Brain pericyte (primary cell): Measurements from ENCODE around the gene STIM2.
A peak's percentile ranks its signal among the peaks of the same experiment; 100 is the strongest.
"Not testable (repeated sequence)": the region's sequence is repeated elsewhere in the genome, so short reads cannot be mapped to it uniquely, and the experiment has no call there.

Experiments used
- DNase-seq: peaks from one replicate; pipeline ENCODE4 v3.0.0-alpha.2; 2012; ENCODE audit warnings: low read depth, low spot score

Gene STIM2

DNA sequence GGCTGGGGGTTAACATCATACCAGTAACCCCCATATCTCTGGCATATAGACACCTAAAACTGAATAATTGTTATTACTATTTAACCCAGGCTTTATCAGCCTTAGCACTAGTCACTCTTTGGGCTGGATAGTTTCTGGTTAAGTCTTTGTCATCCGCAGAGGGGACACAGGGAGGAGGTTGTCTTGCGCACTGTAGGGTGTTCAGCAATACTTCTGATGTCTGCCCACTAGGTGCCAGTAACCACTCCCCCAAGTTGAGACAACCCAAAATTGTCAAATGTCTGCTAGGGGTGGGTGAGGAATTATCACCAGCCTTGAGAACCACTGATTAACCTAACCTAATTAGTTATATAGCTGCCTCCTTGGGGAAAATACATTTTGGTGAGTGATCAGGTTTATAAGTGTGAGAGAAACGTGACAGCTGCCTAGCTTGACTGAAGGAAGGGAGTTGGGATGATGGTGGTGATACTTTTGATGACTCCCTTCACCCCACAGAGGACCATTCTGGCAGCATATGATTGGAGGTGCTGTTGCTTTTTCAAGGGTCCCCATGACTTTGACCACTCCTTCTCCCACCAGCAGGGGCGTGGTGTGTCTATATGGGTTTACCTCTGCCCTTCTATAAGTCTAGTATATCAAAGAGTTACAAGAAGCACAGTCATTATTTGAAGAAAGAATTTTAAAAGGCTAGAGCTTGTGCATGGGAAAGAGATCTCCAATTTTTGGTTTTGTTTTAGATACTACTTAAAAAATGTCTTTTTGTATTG, 140.9 kb downstream of the STIM2 start:
- no peak for DNase-seq

DNA sequence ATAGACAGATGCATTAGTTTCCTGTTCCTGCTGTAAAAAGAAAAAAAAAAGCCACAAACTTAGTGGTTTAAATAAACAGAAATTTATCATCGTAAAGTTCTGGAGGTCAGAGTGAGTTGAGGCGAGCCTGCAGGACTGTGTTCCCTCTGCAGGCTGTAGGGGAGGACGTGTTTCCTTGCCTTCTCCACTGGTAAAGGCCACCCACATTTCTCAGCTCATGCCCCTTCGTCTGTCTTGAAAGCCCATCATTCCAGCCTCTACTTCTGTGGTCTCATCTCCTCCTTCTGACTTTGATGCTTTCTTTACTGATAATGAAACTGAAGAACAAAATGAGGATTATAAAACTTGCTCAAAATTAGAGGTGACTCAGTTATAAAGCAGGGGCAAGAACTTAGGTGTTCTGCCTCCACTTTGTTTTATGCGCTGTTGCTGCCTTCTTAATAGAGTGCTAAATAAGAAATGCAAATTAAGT, 143.0 kb downstream of the STIM2 start:
- DNase-seq = no peak

DNA sequence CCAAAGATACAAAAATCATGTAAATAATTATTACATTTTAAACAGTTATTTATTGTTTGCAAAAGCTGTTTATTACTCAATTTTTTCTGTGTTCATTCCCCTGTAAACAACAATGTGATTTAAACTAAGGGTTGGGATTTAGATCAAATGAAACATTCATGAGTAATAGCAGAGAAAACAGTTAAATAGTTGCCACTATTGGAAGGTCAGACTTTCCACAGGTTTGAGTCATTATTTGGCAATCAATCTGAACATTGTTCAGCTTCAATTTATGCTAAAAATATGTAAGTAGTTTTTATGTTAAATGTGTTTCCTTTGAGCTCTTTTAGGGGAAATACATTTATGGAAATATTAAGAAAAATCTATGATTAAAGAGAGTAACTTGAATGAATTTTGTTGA, 144.9 kb downstream of the STIM2 start:
- DNase-seq = no peak

DNA sequence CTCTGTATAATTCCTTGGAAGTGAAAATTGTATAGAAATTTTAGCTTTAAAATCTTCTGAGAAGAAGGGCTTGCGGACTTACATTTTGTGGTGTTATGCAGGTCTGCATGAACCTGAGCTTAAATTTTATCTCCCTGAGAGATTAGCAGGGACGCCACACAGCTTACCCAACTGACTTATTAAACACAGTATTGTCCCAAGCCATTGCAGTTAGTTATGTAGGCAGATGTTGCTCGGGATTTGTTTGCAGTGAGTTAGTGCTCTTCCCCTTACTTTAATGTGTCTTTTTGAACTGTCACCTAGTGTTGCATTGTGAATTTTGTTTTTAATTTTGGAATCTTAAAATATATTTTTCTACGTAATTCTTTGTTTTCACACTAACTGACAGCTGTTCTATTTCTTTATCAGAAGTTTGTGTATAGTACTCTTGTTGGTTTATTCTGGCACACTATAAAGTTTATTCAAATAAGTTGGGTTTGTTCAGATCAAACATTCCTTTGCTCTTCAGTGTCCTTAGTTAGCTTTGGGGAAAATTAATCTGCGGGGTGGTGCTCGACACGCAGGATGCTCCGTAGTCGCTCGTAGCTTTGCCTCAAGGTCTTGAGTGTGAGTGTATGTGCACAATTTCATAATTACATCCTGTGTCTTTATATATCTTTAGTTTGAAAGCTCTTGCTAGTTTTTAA, 145.4 kb downstream of the STIM2 start:
- no peak for DNase-seq

DNA sequence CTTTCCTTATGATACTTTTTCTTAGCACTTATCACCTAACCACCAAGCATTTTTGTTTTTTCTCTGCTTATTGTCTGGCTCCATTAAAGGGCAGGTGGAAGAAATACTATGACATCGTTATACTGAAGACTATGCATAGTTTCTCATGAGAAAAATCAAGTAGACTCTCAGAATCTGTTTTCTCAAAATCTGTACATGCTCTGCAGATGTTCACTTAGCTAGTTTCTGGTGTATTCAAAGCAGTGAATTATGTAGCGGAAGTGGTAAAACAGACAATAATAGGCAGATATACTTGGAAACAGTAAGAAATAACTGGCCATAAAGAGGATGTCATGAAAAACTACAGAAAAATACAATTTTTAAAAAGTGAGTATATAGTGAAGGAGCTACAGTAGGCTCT, 146.0 kb downstream of the STIM2 start:
- no peak for DNase-seq

DNA sequence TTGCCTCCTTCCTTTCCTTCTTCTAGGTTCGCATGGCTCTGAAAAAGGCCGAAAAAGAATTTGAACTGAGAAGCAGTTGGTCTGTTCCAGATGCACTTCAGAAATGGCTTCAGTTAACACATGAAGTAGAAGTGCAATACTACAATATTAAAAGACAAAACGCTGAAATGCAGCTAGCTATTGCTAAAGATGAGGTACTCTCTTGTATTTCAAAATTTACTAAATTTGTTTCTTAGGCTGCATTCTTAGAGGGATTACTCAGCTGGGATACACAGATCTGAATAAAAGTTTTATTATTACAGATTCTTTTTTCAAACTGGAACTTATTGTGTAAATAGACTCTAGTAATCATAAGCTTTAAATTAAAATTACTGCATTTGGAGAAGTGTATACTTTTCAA, 146.9 kb downstream of the STIM2 start:
- DNase-seq = no peak

DNA sequence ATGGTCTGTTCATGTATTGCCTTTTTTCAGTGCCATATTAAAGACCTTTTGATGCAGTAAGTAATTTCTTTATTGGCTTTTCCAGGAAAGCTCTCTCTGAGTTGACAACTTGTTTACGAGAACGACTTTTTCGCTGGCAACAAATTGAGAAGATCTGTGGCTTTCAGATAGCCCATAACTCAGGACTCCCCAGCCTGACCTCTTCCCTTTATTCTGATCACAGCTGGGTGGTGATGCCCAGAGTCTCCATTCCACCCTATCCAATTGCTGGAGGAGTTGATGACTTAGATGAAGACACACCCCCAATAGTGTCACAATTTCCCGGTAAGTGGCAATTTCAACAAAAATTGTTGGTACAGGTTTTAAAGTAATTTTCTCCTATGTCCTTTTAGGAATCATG, 148.0 kb downstream of the STIM2 start:
- DNase-seq = no peak

DNA sequence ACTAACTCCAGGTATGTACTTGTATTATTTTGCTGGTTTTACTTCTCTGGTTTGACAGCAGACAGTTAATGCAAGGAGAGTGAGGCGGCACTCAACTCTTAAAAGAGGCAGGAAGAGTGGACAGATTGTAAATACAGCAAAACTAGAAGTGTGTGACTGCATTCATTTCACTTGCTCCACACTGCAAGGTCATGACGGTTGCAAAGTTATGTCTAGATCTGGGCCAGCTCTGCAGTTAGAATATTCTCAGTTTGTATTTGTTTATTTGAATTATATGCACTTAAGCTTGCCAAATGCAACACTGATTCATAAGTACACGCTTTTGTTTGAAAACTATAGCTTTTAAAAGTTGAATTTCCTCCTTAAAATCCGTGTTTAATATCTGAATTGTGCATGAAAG, 148.9 kb downstream of the STIM2 start:
- peak; percentile 24 for DNase-seq

DNA sequence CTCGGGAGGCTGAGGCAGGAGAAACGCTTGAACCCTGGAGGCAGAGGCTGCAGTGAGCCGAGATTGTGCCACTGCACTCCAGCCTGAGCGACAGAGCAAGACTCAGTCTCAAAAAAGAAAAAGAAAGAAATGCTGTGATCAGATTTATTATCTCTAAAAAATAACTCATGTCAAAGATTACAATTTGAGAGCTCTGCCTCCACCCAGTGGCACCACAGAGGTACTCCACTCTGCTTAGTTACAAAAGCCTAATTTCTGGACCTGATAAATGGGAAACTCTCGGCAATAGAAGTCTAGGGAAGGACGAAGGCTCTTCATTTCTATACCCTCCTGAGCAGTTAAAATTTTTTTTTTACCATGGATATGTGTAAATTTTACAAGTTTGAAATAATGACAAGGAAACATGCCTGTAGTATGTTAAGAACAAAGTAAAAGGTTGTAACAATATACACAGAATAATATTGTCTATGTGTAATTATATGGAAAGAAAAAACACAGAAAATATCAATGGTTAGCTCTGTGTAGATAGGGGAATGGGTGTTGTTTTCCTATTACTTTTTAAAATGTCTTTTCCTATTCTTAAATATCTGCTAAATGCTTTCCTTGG, 149.8 kb downstream of the STIM2 start:
- DNase-seq = no peak

DNA sequence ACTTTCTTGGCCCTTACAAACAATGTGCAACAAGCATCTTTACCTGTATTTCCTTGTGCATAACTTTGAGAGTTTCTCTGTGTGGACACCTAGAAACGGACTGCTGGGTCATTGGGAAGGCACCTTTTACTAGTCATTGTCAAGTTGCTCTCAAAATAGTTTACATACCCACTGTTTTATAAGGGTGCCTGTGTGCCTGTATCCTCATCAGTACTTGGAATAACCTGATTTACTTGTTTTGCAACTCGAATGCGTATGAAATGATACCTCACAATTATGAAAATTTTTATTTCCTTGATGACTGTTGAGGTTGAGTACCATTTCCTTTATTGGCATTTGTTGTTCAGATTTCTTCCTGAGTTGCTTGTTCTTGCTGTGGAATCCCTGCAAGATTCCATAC, 150.8 kb downstream of the STIM2 start:
- no peak for DNase-seq

DNA sequence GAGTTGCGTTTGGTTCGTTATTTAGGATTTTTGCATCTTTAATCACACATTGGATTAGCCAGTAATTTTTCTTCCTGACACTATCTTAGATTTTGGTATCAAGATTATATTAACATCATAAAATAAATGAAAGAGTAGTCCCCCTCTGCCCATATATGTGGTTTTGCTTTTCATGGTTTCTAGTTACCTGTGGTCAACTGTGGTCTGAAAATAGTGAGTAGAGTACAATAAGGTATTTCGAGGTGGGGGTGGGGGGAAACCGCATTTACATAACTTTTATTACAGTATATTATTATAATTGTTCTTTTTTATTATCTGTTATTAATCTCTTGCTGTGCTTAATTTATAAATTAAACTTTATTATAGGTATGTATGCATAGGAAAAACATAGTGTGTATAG, 152.4 kb downstream of the STIM2 start:
- no peak for DNase-seq

DNA sequence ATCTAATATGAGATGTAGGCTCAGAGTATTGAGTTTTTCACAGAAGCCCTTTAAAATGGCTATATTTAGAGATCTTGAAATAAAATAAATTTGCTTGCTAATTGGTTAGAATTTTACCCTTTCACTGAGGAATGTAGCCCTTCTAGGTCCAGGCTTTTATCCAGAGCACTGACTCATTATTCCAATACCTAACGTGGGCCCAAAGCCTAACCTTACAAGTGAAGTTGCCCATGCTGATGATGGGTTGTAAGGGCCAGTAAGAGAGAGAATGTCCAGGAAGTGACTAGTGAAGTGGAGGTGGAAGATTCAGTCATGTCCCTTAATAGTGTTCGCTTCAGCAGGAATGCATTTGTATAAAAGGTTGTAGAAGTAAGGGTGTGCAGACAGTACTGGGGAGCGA, 155.9 kb downstream of the STIM2 start:
- no peak for DNase-seq

DNA sequence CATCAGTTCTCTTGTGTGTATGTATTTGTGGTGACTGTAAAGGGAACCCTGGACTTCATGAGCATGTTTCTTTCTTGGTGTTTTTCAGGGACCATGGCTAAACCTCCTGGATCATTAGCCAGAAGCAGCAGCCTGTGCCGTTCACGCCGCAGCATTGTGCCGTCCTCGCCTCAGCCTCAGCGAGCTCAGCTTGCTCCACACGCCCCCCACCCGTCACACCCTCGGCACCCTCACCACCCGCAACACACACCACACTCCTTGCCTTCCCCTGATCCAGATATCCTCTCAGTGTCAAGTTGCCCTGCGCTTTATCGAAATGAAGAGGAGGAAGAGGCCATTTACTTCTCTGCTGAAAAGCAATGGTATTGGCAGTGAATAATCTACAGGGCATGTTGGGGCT, 157.0 kb downstream of the STIM2 start:
- DNase-seq = no peak

DNA sequence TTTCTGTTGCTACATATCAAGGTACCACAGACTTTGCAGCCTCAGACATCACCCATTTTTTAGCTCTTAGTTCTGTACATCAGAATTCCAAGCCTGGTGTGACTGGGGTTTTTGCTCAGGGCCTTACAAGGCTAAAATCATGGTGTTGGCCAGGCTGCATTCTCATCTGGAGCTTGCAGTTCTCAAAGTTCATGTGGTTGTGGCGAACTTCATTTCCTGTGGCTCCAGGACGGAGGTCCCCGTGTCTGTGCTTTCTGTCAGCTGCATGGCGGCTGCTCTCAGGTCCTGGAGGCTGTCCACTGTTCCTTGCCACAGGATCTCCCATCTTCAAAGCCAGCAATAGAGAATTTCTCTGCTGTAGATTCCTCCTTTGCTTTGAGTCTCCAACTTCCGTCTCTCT, 157.4 kb downstream of the STIM2 start:
- no peak for DNase-seq

DNA sequence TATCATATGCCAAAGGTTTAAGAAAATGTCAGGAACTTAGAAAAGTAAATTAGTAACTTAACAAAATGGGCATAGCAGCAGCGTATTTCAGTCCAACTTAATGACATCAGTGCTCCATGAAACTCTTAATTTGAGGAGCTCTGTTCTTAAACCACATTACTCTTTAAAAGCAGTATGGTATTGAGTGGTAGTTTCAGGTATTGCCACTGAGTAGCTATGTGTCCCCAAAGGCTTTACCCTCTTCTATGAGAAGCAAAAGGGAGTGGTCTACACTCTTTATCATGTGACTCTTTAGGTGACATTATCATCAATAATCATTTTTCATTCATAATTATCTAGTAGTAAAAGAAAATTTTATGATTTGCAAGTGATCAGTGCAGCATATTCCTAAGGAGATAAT, 158.3 kb downstream of the STIM2 start:
- DNase-seq = no peak

DNA sequence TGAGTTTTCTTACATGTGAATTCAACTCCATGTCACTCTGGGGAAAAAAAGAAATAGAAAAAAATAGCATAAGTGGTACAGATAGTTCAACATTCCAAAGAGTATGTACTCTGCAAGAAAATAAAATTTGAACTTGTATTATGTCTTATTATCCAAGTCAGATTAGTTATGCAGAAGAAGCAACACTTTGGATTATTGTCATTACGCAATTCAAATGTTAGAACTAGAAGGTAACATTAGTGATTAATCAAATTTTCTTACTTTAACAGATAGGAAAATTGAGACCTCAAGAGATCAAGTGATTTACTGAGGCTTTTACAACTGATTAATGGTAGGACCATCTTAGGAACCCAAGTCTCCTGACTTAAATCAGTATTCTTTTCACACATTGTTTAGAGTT, 159.1 kb downstream of the STIM2 start:
- DNase-seq = no peak

DNA sequence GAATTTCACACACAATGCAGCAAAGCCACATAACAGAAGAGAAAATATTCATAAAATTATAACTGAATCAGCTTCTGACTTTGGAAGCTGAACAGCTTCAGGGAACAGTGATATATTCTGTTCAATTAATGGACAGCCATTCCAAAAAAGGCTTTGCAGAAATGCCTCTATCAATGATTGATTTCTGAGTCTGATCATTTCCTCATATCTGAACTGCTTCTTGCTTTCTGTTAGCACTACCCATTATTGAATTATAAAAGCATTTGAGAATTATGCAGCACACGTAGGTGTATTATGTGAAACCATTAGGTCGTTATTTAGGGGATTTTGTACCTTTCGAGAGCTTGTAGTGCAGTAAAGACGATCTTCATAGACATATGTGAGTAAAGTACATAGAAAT, 159.6 kb downstream of the STIM2 start:
- no peak for DNase-seq

DNA sequence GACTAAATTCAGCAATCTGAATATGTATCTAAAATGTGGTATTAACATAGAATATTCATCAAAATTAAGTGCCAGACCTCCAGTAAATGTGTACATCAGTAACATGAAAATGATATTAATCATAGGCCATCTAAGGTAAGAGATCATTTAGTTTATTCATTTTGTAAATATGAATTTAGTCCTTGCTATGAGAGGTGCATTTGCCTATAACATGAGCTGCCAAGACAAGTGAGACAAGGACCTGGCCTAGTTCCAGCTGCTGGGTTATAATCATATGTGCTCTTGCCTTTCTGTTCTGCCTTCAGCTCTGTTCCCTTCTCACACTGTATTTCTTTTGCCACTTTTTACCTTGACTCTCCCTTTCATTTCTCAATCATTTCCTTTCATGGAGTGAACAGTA, 160.0 kb downstream of the STIM2 start:
- no peak for DNase-seq

DNA sequence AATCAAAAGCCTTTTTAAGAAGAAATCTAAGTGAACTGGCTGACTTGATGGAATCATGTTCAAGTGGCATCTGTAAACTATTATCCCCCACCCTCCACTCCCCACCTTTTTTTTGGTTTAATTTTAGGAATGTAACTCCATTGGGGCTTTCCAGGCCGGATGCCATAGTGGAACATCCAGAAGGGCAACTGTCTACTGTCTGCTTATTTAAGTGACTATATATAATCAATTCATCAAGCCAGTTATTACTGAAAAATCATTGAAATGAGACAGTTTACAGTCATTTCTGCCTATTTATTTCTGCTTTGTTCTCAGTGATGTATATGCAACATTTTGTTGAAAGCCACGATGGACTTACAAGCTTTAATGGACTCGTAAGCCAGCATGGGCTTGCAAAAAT, 162.3 kb downstream of the STIM2 start:
- DNase-seq = no peak

DNA sequence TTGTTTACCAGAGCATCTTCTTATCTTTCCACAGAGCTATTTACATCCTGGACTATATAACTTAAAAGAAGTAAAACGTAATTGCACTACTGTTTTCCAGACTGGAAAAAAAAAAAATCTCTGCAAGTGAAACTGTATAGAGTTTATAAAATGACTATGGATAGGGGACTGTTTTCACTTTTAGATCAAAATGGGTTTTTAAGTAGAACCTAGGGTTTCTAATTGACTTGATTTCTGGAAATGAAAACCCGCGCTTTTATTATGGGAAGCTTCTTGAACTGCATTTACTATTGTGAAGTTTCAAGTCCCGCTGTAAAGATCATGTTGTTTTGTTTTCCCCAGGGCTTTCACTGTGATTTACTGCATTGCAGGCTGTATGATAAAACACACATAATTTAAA, 162.7 kb downstream of the STIM2 start:
- DNase-seq = no peak

DNA sequence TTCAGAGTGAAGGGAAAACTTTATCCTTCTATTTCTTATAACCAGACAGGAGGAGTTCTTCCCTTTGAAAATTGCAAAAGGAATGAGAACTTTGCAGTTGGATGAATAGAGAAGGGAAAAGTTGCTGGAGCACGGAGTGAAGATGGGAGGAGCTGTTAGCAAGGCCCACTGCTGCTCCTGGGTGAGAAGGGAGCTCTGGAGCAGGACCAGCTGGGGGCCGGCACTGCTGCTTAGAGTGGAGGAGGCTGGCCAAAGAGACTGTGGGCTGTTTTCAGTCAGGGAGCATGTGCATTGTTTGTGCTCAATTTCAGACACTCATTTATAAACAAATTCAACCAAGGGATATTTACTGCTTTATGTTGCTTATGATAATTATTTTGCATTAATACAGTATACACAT, 164.2 kb downstream of the STIM2 start:
- no peak for DNase-seq

DNA sequence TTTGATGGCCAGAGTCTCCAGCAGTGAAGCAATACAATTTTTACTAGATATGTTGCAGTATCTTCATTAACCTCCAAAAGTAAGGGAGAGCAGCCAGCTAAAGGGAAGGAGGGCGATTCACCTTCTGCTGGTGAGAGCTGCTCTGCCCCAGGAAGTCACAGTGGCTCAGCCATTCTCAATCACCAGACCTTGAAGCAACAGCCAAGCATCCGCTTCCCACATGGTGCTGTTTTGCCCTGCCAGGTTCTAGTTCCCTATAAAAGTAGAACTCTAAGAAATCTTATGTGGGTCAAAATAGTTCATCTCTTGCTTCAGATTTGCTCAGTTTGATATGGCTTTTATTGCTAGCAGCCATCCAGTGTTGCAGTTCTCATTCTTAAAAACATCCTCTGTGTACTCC, 166.8 kb downstream of the STIM2 start:
- no peak for DNase-seq

DNA sequence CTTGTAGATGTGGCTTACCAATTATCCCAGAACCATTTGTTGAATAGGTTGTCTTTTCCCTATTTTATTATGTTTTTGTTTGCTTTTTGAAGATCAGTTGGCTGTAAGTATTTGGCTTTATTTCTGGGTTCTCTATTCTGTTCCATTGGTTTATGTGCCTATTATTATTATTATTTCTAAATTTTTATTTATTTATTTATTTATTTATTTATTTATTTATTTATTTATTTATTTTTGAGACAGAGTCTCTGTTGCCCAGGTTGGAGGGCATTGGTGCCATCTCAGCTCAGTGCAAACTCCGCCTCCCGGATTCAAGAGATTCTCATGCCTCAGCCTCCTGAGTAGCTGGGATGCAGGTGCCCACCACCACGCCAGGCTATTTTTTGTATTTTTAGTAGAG, 174.5 kb downstream of the STIM2 start:
- not testable (repeated sequence) for DNase-seq
